Midbrain (tissue), 1 donor: Measurements from ENCODE around the gene NRXN3.

Experiments
- DNase-seq: peaks from one replicate; lab custom pipeline; 2025; lab: John Stamatoyannopoulos, UW

Gene NRXN3

DNA sequence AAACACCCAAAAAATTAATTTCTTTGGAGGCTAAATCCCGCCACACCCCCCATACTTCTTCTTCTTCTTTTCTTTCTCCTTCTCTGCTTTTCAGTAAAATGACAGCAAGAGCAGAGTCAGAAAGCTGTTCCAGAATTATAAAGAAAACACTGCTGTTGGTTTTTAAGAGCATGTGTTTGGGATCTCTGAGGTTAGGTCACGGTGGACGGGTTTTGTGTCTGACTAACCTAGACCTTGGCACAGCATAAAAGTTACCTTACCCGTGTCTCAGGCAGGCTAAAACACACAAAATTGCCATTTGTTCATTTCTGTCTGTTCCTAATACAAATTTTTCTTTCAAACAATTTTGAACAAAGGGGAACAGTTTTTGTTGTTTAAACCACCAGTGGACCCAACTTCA lies 540.8 kb downstream of the NRXN3 start:
- no peak for DNase-seq

DNA sequence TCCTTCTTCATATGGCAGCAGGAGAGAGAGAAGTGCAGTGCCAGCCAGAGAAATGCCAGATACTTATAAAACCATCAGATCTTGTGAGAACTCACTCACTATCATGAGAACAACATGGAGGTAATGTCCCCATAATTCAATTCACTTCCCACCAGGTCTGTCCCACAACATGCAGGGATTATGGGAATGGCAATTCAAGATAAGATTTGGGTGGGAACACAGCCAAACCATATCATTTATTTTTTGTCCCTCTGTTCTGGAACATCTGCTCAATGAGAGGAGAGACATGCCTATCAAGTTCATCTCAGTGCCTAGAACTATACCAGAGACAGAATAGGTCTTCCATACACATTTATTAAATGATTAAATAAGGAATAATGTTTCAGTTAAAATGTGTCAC lies 543.5 kb downstream of the NRXN3 start:
- DNase-seq = no peak

DNA sequence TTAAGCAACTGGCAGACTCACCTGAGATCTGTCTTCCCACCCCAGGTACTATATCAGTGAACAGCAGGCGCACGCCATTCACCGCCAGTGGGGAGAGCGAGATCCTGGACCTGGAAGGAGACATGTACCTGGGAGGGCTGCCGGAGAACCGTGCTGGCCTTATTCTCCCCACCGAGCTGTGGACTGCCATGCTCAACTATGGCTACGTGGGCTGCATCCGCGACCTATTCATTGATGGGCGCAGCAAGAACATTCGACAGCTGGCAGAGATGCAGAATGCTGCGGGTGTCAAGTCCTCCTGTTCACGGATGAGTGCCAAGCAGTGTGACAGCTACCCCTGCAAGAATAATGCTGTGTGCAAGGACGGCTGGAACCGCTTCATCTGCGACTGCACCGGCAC lies 544.5 kb downstream of the NRXN3 start:
- DNase-seq = no peak

DNA sequence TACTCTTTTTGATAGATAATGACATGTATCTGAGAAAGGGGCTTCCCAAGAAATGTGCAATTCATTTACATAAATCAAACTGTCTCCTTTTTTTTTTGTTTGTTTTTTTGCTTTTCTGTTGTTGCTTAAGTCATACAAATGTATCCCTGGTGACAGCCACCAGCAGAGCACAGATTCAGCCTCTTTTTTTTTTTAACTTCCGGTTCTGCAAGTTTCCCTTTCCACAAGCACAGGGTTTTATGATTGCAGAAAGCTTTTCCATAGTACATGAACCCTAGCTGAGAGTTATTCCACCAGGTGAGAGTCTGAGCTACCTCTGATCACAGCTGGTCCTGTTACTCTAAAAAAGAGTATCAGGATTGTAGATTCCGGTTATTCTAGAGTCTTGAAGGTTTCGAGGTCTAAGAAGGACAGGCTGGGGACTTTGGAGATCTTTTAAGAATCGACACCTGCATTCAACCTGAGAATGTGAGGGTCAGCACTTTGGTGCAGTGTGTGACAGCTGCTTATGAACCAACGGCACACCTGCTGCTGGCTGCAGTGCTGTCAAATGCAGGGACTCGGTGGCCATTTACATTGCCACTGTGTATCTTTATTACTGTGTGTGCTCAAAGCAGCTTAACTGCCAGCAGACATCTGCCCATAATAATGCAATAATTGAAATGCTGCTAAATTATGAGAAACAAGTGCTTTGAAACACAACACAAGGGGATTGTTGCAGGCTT lies 551.7 kb downstream of the NRXN3 start:
- DNase-seq = no peak

DNA sequence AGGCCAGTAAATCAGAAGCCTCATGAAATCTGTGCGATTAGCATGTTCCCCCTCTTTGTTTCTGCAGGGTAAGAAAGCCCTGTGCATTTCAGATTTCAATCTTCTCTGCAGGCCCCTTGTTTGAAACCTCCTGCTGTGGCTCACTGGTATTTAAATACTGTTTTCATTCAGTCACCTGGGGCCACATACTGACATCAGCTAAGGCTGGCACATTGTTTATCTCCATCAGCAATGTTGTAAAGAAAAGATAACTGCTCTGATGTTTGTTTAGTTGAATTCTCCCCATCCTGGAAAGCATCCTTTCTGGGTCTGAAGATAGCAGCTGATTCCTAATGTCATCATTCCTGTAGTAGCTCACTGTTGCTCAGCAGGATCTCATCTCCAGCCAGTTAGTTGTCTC lies 554.9 kb downstream of the NRXN3 start:
- DNase-seq = no peak

DNA sequence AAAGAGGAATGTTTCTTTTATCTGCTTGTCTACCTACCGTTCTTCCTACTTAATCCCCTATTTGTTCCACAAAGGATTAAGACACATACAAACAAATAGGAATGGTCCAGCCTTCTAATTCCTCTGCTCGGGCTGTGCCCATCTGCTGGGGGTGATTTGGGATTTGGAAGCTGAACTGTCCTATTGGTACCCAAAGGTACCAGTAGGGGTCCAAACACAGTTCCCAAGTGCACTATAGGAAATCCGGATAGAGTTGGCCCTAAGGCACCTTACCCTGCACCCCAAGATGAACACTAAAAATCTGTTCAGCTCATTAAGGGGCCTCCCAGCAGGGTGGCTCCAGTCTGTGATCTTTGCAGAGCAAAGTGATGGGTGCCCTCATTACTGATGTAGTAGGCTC lies 566.9 kb downstream of the NRXN3 start:
- DNase-seq = no peak

DNA sequence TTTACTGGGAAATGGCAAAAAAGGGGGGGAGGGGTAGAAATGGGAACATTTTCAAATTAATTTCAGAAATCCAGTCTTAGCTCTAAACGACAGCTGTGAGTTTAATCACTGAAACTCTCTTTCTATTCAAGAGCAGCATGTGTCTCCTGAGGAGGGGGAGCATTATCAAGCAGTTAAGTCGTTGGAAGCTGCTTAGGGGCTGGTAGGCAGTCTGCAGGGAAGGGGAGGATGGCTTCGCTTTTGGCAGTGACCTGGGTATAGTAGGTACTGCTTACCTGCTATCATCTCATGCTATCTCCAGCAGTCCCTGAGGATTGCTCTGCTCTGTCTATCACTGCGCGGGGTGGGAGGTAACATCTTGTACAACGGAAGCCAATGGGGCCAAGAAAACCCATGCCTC lies 567.4 kb downstream of the NRXN3 start:
- no peak for DNase-seq

DNA sequence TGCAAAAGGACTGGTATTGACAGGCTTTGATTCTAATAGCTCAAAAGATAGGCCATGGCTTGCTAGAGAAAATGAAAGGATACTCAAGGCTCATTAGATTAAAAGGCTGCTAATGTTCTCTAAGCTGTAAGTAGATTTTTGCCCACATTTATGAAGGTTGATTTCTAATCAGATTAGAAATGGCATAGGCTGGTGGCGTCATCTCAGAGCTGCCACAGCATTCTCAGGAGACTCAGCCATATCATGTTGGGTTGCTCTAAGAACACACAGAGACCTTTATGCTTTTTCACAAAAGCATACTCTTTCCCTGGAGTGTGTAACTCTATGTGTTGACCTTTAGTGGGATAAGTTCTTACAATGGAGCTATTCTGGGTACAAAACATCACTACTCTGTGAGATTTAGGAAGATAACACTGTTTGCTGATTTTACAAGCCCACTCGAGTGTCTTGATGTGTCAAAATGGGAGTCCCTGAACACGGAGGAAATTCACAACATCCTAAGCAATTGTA lies 576.0 kb downstream of the NRXN3 start:
- DNase-seq = no peak

DNA sequence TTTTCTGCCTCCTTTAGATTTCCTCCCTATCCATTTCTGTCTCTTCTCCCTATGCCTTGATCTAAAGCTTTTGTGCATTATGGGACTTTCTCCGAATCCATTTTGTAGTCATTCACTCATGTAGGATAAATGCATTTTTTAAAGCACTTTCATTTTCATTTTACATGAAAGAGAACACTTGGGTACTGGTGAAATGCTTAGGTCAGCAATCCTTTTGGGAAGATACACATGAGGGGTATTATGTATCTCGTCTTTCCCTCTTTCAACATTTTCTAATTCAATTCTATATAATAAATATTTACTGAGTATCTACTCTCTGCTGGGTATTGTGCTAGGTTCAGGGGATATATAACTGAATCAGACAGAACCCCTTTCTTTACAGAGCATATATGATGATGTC lies 577.6 kb downstream of the NRXN3 start:
- DNase-seq = no peak

DNA sequence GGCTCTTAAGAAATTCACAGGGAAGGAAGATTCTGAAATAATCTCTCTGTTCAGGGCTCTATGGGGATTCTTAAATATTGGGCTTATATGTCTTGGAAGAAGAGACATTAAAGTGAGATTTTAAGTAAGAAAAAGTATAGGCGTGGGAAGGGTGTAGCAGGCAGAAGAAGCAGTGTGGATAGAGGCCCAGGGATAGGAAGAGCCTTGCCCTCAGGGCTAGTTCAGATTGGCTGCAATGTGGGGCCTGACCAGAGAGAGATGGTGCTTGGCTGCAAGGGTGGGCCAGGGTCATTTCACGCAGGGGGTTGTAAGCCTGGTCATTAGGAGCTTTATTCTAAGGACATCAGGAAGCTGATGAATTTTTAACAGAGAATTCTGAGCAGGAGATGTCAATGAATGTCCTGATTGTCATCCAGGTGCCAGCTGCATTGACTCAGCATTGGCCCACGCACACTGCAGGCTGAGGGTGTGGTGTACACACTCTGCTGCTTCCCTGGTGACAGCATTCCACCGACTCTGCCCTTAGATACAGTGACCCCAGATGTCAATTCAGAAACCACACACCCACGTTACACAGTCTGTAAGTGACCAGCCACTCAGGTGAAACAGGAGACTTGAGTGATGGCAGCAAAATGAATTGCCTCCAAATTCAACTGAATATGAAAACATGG lies 582.5 kb downstream of the NRXN3 start:
- no peak for DNase-seq

DNA sequence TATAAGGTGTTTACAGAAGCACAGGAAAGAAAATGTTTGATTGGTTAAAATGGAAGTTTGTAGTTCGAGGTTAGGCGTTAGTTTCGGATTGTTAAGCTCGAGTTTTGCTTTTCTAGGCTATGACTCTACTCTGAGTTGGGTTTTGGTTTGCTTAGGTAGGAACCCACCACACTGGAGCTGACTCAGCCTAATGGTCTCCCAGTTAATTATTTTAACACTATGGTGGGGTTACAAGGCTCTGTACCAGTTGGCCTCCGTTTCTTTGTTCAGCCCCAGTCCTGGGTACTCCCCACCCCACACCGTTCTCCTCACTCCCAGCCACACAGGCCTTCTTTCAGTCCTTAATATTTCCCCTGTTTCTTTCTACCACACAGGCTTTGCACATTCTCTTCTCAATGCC lies 583.9 kb downstream of the NRXN3 start:
- DNase-seq = no peak

DNA sequence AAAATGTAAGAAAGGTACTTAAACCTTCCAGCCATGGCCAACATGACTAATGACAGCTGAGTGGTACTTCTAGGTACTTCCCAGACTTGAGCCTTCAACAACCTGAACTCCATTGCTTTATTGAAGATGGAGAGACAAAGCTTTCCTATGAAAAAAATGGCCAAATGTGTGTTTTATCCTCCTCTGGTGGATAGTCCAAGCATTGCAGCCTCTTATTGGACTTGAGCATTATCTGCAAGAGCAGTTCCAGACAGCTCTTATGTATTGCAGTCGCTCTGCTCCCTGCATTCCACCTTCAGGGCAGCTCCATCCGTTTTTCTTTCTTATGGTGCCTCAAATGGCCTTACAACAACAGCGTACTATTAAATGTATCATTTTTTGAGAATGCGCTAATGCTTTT lies 588.2 kb downstream of the NRXN3 start:
- peak; percentile 72 for DNase-seq

DNA sequence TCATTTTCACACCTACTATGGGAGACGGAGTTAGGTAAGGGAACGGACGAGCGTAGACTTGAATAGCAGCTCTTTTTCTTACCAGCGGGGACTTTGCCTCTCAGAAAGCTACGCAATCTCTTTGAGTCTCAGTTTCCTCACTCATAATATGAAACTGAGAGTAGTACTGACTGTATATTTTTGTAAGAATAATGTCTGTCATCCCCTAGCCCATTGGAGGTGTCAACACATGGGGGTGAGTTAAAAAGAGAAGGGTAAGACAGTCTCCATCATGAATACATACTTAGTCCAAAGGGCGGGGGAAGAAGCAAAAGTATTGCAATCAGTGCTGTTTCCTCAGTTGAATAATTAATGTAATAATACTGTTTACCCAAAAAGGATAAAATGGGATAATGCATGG lies 592.2 kb downstream of the NRXN3 start:
- no peak for DNase-seq

DNA sequence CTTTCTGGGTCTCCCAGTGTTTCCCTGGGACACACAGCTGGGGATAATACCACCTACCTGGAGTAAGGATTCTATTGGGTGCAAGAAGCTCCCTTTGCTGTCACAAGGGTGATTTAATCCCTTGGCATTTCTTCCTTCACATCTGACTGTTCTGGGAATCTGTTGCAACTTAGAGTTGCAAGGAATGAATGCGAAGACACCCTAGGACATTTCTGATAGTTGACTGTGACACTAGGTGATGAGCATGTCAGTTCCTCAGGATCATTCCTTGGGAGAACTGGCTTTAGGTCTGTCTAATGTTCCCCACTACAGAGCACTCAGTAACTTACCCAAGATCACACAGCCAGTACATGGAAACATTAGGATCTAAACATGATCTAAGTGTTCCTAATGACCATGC lies 593.6 kb downstream of the NRXN3 start:
- no peak for DNase-seq

DNA sequence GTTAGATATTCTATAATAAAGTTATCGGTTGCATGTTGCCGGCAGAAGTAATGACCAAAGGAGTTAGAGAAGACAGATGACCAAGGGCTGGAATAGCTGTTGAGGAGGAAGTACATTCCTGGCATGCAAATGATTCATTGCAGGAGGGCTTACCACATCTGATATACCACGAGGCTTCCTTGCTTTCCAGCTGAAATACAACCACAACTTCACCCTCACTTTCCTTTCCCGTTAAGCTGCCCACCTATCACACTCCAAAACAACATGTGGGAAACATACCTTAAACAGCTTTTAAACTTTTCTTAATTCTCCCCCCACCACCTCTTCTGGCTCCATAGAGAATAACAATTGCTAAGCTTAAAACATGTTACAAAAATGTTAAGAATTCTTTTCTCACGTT lies 594.1 kb downstream of the NRXN3 start:
- no peak for DNase-seq

DNA sequence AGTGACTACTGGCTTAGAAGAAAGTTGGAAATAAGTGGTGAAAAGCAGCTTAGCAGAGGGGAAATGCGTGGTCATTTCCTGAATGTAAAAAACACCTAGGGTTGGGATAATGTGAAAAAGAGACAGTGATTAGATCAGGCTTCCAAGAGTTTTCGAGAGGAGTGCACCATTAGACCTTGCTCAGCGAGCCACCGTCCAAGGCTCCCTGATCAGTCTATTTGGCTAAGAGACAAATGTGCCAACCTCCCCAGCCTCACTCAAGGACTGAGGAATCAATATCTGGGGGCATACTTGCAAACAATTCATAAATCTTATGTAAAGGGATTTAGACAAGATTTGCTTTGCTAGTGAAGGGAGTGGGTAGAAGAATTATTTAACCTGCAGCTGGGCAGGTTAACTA lies 594.5 kb downstream of the NRXN3 start:
- no peak for DNase-seq

DNA sequence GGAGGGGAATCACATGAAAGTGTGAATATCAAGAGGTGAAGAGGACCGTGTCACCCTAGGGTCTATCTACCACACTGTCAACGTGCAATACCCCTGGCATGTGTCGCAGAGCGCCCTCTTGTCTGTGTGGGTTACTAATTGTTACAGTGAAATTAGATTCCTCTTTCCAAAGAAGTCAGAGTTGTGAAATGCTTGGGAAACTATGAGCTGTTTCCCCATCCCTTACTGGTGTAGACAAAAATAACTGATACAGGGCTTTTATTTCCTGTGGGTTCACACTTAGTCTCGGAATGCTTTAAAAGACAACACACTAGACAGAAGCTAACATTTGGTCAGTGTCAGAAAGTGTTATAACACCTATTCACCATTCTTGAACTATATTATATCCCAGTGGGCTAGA lies 597.3 kb downstream of the NRXN3 start:
- DNase-seq = no peak

DNA sequence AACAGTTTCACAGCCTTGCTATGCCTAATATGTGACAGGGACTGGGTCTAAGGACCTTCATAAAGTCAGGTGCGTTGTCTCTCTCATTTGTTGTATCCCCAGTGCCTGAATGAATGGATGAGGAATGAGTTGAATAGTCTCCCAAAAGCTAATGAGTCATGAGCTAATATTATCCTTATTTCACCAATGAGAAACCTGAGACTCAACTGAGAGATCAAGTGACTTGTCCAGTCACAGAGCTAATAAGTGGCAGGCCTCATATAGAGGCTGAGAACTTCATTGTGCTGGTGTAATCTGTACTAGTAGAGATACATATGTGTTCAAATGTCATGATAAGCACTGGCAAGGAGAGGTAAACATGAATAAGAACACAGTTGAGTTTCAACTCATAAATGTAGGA lies 612.4 kb downstream of the NRXN3 start:
- DNase-seq = no peak

DNA sequence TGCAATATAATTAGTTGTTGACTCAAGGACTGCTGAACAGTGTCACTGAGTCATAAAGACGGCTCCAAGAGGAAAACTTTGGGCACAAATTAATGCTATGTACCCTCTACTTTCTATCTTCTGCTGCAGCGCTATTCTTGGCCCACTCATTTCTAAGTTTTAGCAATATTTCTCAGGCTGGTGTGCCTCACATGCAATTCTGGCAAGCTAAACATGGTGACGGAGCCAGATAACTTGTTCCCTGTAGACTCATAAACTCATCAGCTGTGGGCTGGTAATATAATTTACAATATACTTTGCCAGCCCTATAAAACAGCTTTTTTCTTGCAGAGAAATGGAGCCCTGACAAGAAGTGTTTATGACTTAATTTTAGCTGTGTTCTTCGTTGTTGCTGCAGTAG lies 615.1 kb downstream of the NRXN3 start:
- DNase-seq = no peak

DNA sequence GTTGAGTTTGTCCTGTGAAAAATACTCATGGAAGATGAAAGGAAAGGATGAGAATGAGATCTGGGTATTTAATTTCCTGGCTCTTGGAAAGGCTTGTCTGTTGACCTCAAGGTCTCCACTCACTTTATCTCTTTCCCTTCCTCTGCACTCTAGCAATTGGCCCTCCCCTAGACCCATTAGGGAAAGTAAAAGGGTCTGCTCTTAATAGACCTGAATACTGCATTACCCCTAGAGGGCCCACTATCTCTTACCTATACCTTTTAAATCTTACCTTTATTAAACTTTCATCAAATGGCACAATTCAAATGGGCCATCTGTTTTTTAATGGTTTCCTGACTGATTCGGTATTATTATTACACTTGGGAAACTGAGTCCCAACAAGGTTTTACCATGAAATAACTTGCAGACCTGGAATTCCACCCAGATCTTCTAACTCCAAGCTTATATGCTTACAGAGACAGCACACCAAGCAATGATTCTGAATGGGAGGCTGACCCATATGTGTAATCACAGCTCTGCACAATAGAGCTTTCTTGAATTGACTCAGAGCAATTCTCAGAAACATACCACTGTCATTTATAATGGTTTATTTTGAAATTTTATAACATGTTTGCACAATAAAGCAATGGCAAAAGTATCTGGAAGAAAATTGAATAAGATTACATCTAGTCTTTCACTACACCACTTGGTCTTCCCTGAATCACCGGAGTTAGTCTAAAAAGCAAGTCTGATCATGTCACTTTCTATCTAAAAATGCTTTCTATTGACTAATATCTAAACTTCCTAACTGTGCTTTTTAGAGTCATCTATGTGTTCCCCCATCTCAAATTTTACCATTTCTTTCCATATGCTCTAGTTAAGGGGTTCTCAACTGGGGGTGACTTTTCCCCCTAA lies 618.5 kb downstream of the NRXN3 start:
- no peak for DNase-seq

DNA sequence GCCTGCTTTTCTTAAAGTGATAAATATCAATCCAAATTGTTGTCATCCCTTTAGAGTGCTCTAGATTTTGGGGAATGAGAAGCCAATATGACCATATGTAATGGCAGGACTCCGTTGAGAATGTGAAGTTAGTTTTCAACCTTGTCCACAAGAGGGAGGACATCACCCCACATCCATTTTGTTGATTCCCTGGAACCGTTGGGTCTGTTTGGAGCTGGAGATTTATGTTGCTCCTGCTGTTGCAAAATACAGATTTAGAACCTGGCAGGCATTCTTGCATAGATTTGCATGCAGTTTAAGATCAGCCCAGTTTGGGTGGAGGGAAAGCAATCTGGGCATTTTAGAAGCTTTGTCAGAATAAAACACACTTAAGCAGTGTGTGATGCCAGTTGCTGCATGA lies 620.1 kb downstream of the NRXN3 start:
- DNase-seq = no peak

DNA sequence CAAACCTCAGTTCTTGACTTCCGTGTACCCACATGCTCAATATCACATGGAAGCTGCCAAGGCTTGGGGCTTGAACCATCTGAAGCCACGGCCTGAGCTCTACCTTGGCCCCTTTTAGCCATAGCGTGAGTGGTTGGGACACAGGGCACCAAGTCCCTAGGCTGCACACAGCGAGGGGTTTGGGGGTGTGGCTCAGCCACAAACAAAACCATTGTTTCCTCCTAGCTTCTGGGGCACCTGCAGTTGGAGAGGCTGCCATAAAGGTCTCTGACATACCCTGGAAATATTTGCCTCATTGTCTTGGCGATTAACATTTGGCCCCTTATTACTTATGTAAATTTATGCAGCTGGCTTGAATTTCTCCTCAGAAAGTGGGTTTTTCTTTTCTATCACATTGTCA lies 628.6 kb downstream of the NRXN3 start:
- DNase-seq = no peak

DNA sequence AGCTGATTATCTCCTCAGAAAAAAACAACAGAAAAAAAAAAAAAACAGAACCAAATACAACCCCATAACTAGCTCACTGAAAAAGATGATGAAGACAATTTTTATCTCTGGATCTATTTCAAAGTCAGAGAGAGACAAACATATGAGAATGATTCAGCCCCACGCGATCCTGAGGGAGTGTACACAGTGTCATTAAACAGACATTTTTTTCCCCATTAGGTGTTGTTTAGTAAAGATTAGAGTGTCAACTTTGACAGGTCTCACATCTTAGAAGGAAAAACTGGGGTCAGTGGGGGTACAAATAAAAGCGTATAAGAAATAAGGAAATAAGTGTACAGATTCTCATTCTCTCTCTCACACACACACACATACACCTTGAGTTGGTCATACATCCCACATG lies 635.4 kb downstream of the NRXN3 start:
- no peak for DNase-seq
